Stimulated activated CD8-positive, alpha-beta memory T cell treated with anti-CD3 and anti-CD28 coated beads, Interleukin-4, amount 100 ng/mL, for 1 hour (primary cell): ENCODE data around the gene RACGAP1.

ENCODE experiments used
- DNase-seq, 2 donors: peaks; one replicate each; pipeline ENCODE4 v3.0.0-alpha.2; 2020; ENCODE audit warnings: low read depth in 2 of 2, low spot score in 1 of 2

The RACGAP1 gene

DNA sequence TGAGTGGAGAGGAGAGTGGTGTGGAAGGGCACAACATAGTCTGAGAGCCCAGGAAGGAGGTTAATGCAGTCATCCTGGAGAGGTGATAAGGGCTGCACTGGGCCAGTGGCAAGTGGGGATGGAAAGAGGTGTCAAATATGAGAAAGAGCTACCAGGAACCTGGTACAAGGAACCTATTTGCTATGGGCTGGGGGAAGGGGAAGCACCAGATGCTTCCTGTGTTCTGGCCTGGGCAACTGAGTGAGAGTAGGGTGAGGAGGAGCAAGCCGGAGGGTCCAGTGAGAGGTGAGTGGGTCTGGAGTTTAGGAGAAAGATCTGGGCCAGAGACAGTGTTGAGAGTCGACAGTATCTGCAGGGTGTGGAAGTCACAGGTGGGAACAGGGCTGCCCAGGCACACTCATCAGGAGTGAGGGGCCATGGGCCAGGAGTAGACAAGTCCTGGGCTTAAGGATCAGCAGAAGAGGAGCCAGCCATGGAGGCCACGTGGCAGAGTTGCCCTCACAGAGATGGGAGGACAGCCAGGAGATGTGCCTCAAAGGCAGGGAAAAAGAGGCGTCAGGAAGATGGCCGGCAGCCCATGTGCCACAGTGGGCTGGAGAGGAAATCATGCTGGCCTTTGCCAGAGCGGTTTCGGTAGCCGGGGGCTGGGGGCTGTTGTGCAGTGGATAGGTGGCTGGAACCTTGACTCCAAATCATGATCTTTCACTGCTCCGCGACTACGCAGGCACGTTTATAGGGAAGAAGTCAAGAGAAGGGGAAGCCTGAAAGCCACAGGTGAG lies 55.5 kb downstream of the RACGAP1 start:
- no peak for DNase-seq

DNA sequence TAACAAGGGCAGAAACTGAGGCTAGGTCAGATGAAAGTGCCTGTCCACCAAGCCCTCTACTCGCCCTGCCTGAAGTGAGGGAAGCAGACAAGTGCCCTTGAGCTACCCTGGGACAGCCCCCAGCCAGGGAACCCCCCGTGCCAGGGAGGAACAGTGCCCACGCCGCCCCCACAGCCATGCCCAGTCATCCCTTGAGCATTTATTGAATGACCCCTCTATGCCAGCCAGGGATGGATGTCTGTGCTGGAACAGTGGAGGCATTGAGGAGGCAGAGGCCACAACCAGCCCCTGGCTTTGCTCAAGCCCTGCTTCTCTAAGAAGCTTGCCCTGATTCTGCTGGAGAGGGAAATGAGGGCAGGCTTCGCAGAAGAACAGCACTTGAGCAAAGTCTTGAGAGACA lies 56.3 kb downstream of the RACGAP1 start:
- no peak for DNase-seq

GRCh38 chr12:49968471-49968870 lies 56.8 kb downstream of the RACGAP1 start:
- no peak for DNase-seq

- no peak for DNase-seq
Observed at GRCh38 chr12:49967777-49968250, 57.5 kb downstream of the RACGAP1 start.

GRCh38 chr12:49967042-49967776 lies 58.1 kb downstream of the RACGAP1 start:
- peak; percentile 84 to 91 for DNase-seq

DNA sequence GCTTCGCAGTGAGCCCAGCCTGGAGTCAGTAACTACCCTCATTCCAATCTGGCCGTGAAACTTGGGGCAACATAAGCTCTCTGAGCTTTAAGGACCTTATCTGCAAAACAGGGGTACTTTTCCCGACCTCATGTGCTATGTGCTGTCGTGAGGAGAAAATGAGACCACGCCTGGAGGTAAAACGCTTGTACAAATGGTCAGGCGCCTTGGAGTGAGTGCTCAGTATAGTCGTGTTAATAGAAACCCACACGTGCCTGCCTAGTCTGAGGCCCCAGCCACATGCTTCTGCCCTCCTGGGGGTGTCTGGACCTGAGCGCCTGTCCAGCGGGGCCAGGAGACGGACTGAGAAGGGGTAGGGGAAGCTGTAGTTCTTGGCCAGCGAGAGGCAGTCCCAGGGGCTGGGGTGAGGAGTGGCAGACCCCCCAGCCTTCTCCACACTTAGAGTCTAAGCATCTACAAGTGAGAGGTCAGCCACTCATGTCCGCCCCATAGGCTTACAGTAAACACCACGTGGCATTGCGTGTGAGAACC lies 58.7 kb downstream of the RACGAP1 start:
- DNase-seq: no peak

DNA sequence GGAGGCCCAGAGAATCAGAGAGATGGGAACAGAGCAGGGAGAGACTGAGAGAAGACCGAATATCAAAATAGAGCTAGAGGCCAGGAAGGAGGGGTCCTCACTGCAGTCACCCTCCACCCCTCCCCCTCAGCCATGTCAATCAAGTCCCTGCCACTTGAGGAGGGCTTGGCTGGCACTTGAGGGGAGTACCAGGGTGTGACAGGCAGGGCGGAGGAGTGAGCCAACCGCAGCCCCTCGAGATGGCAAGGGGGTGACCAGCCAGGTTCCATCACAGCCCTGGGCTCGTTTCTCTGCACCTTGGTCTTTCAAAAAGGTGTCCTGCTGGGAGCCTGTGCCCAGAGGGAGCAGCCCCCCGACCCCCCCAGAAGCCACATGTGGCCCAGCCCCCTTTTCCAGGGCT lies 59.5 kb downstream of the RACGAP1 start:
- no peak for DNase-seq

GRCh38 chr12:49964849-49965624 lies 60.3 kb downstream of the RACGAP1 start:
- DNase-seq: no peak

DNA sequence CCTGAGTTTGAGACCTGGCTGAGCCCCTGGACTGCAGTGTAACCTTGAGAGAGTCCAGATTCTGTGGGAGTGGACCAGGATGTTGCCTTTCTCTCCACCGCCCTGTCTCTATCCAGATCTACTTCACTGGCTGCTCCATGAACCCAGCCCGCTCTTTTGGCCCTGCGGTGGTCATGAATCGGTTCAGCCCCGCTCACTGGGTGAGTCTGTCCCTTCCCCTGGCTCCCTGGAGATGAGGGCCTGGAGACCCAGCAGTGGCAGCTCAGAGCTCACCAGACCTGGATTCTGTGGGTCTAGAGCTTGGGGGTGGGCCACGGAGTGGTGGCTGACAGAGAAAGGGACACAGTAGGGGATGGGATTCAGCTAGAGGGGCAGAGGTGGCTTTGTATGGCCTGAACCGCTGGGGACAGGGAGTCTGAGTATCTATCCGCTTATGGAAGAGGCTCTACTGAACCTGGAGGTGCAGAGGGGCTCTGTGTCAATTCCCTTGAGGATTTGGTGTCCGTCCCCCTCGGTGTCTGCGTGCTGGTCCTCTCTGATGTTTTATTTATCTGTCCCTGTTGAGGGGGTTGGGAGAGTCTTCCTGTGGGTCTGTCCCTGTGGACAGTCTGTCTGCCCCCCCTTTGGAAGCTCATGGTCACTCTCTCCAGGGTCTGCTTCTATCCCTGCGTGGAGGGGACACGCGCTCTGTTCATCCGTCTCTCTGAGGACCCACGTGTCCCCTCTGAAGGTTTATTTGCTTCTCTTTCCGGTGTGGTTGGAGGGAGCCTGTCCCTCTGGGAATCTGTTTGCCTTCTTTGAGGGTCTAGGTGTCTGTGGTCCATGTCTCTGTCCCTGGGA lies 61.1 kb downstream of the RACGAP1 start:
- DNase-seq: no peak

GRCh38 chr12:49962861-49963765 lies 62.2 kb downstream of the RACGAP1 start:
- DNase-seq: no peak

GRCh38 chr12:49961993-49962764 lies 63.1 kb downstream of the RACGAP1 start:
- no peak for DNase-seq

- DNase-seq: no peak
Observed at GRCh38 chr12:49961111-49961922, 64.0 kb downstream of the RACGAP1 start, which contains the start of gene AQP5. Gene AQP5, plus strand, starts transcription at chr12:49961872. Its CDS starts 146 bp downstream, at chr12:49962018.

DNA sequence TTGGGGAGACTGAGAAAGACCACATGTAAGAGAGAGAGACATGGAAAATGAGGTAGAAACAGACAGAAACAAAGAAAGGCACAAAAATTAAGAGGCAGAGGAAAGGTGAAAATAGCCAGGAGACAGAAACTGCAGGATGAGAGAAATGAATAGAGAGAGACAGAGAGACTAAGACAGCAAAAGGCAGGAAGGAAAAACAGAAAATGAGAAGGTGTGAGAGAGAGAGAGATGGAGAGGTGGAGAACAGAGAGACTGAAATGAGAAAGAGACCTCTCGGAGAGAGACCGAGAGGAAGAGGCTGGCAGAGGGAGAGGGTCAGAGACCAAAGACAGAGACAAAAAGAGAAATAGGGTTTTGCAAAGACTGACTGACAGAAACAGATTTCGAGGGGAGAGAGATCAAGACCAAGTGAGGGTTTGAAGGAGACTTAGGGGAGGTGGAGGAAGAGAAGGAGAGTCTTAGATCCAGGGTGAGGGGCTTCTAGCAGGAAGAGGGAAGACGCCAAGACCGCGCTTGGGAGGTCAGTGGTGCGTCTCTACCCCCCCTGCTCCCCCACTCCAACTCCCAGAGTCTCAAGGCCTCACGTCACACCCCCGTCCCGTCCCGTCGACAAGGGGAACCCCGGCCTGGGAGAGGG lies 64.7 kb downstream of the RACGAP1 start:
- DNase-seq: no peak

GRCh38 chr12:49959685-49960473 lies 65.4 kb downstream of the RACGAP1 start:
- no peak for DNase-seq

- no peak for DNase-seq
Observed at GRCh38 chr12:49957570-49957967, 67.7 kb downstream of the RACGAP1 start.
